Measurements from ENCODE around the gene HSH2D.

The HSH2D gene

GRCh38 chr19:16197622-16198369 is 54.3 kb downstream of the HSH2D start, which contains the start of gene AP1M1:
Gene AP1M1 (plus strand): TSS chr19:16197911. CDS start chr19:16198027, 116 bp downstream.
- DNase-seq: peak; percentile 97

GRCh38 chr19:16198370-16198651 is 54.8 kb downstream of the HSH2D start:
- no peak for DNase-seq

GRCh38 chr19:16199275-16199932 is 55.9 kb downstream of the HSH2D start:
- no peak for DNase-seq

- no peak for DNase-seq
Observed at GRCh38 chr19:16200038-16201010, 56.8 kb downstream of the HSH2D start.

- no peak for DNase-seq
Observed at GRCh38 chr19:16201011-16201391, 57.5 kb downstream of the HSH2D start.

GRCh38 chr19:16202320-16203255 is 59.1 kb downstream of the HSH2D start:
- no peak for DNase-seq

- no peak for DNase-seq
Observed at GRCh38 chr19:16203256-16204004, 59.9 kb downstream of the HSH2D start.

- DNase-seq: no peak
Observed at GRCh38 chr19:16204005-16204294, 60.5 kb downstream of the HSH2D start.

- no peak for DNase-seq
Observed at GRCh38 chr19:16205205-16206045, 61.9 kb downstream of the HSH2D start.

GRCh38 chr19:16206046-16206605 is 62.6 kb downstream of the HSH2D start:
- DNase-seq: no peak

GRCh38 chr19:16206637-16207036 is 63.2 kb downstream of the HSH2D start:
- DNase-seq: no peak

- DNase-seq: no peak
Observed at GRCh38 chr19:16207063-16207462, 63.6 kb downstream of the HSH2D start.

GRCh38 chr19:16207490-16208025 is 64.1 kb downstream of the HSH2D start:
- DNase-seq: no peak
